ENCODE data around the gene TIGD1.

GRCh38 chr2:232537499-232537898, 12.9 kb downstream of the TIGD1 start:
- no peak for TF ChIP-seq EZH2 (IDR thresholded peaks at IDR 0.05)
- TF ChIP-seq, protein P1, sequence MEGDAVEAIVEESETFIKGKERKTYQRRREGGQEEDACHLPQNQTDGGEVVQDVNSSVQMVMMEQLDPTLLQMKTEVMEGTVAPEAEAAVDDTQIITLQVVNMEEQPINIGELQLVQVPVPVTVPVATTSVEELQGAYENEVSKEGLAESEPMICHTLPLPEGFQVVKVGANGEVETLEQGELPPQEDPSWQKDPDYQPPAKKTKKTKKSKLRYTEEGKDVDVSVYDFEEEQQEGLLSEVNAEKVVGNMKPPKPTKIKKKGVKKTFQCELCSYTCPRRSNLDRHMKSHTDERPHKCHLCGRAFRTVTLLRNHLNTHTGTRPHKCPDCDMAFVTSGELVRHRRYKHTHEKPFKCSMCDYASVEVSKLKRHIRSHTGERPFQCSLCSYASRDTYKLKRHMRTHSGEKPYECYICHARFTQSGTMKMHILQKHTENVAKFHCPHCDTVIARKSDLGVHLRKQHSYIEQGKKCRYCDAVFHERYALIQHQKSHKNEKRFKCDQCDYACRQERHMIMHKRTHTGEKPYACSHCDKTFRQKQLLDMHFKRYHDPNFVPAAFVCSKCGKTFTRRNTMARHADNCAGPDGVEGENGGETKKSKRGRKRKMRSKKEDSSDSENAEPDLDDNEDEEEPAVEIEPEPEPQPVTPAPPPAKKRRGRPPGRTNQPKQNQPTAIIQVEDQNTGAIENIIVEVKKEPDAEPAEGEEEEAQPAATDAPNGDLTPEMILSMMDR (IDR thresholded peaks at IDR 0.05): no peak
